ENCODE results near the gene NOP16. TPM values are rescaled to one million over a fixed set of nuclear protein-coding genes. Genes with fewer than 3 reads are reported as not detected.
A peak's percentile ranks its signal among the peaks of the same experiment; 100 is the strongest.

Gene NOP16
- total RNA-seq, 1 donor from 2014 or later: 65.1 TPM

DNA sequence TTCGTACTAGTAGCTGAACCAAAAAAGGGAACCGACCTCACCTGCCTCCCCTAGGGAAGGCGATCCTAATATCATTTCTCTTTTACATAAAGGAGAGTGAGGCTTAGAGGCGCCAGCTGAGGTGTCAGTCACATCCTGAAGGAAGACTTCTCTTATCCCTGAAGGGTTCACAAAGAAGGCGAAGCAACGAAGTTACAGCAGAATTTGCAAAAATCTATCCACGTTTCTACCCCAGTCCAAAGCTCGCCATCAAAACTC, 26.2 kb downstream of the NOP16 start:
- Mint-ChIP-seq H3K27me3 (no peaks in the 10 kb centered on the region), H3K27ac (peak overlapping the region; percentile 98), H3K4me1 (peaks cover 29% of the 10 kb centered on the region), H3K4me3 (peak overlapping the region; percentile 99), H3K9me3 (no peaks in the 10 kb centered on the region), H3K36me3 (ENCODE audit: low read depth) (peaks cover 31% of the 10 kb centered on the region)
- intact Hi-C loops (cut with micrococcal nuclease): loop anchor here (1.0 kb wide), 1 partner anchor 11 kb away; no protein-coding TSS in a partner anchor
- peak; percentile 49 for ATAC-seq (ENCODE audit: low read depth)
- POLR2A ChIA-PET: interaction anchor here (0.8 to 3.2 kb wide), 15 partner anchors 8 to 1842 kb away, joined by 3 to 45 read pairs (median 6); partner anchors contain the start of genes FAF2, HIGD2A, HNRNPAB and NOP16
- no peak for DNase-seq
- CTCF ChIA-PET: interaction anchor here (0.8 to 1.3 kb wide), 4 partner anchors 15 to 632 kb away, joined by 3 read pairs; no protein-coding TSS in a partner anchor
- TF ChIP-seq, protein P1, sequence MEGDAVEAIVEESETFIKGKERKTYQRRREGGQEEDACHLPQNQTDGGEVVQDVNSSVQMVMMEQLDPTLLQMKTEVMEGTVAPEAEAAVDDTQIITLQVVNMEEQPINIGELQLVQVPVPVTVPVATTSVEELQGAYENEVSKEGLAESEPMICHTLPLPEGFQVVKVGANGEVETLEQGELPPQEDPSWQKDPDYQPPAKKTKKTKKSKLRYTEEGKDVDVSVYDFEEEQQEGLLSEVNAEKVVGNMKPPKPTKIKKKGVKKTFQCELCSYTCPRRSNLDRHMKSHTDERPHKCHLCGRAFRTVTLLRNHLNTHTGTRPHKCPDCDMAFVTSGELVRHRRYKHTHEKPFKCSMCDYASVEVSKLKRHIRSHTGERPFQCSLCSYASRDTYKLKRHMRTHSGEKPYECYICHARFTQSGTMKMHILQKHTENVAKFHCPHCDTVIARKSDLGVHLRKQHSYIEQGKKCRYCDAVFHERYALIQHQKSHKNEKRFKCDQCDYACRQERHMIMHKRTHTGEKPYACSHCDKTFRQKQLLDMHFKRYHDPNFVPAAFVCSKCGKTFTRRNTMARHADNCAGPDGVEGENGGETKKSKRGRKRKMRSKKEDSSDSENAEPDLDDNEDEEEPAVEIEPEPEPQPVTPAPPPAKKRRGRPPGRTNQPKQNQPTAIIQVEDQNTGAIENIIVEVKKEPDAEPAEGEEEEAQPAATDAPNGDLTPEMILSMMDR (IDR thresholded peaks at IDR 0.05): no peak

DNA sequence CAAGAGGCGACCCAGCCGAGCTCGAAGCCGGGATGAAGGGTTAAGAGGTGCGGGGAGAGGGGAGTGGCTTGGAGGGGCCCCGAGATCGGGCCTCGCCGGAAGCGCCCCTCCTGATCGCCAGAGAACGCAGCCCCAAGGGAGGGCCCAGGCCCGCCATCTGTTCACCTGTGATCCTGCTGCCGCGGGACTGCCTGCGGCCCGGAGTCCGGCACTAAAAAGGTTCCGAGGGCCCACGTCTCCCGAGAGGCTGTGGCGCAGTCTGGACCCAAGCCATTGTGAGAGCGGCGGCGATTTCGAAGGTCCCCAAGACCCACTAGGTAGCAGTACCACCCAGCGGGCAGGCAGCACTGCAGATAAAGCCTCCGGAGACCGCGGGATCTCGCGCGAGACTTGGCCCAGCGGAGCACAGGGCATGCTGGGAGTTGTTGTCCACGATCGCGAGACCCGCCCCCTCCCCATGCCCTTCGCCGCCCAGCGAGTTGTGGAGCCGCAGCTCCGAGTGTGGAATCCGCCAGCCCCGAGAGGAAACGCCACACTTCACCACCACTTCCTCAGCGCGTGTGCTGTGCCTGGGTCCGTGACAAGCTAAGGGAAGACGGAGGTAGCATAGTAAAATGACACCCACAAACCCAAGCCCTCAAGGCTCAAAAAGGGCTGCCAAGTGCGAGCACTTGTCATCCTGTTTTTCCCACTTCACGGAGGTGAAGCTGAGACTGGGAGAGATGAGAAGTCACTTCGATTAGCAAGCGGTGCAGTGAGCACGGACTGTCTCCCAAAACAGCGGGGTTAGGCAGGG, 26.8 kb downstream of the NOP16 start, which contains the start of gene KIAA1191:
Gene KIAA1191, minus strand, starts transcription at position 328 of the 796 bp plus-strand sequence. CDS start 2,256 bp downstream, outside the sequence.
- CTCF ChIA-PET: interaction anchor here (0.8 to 1.4 kb wide), 6 partner anchors 16 to 632 kb away, joined by 3 to 4 read pairs (median 3); no protein-coding TSS in a partner anchor
- ATAC-seq (ENCODE audit: low read depth) (peak; percentile 87), DNase-seq (peak; percentile 86)
- POLR2A ChIA-PET: interaction anchor here (0.6 to 3.2 kb wide), 17 partner anchors 9 to 1843 kb away, joined by 3 to 45 read pairs (median 6); partner anchors contain the start of genes FAF2, HIGD2A, HNRNPAB and NOP16
- TF ChIP-seq, protein P1 (IDR thresholded peaks at IDR 0.05): no peak
- H3K9me3 Mint-ChIP-seq: no peaks in the 10 kb centered on the region
- H3K4me1 Mint-ChIP-seq: peaks cover 28% of the 10 kb centered on the region
- no peaks in the 10 kb centered on the region for H3K27me3 Mint-ChIP-seq
- H3K4me3 Mint-ChIP-seq: peak within 1 kb of the TSS; percentile 99
- intact Hi-C loops (cut with micrococcal nuclease): loop anchor here (1.0 kb wide), 5 partner anchors 12 to 126 kb away; partner anchors contain the start of genes CLTB, FAF2, HIGD2A and NOP16
- peak within 1 kb of the TSS; percentile 98 for H3K27ac Mint-ChIP-seq
- peaks cover 34% of the 10 kb centered on the region for H3K36me3 Mint-ChIP-seq (ENCODE audit: low read depth)

DNA sequence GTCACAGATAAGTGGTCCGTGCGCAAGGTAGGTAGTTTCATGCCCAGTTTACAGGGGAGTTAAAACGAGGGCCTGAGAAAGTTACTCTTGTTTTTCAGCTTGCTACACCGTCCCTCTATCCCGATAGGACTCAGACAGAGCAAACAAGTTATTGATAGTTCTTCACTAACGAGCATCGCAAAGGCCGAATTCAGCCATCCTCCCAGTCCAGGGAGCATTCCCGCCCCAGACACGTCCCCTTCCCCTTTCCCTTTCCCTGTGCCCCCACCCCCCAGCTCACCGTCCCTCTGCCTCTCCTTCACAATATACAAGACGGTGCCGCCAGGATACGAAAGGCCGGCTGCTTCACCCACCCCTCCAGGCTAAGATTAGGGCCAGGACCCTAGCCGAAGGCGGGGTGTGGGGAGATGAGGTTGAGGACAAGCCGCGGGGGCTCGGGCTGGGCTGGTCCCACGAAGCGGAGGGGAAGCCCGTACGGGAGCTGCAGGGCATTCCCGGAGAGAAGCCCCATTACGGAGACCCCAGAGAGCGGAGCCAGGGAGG, 27.4 kb downstream of the NOP16 start:
- POLR2A ChIA-PET: interaction anchor here (0.6 to 3.2 kb wide), 14 partner anchors 9 to 286 kb away, joined by 3 to 45 read pairs (median 6); partner anchors contain the start of genes FAF2, HIGD2A, NOP16 and RNF44
- Mint-ChIP-seq H3K27me3 (no peaks in the 10 kb centered on the region), H3K27ac (peak overlapping the region; percentile 98), H3K9me3 (no peaks in the 10 kb centered on the region), H3K36me3 (ENCODE audit: low read depth) (peaks cover 37% of the 10 kb centered on the region), H3K4me3 (peak overlapping the region; percentile 99), H3K4me1 (peaks cover 26% of the 10 kb centered on the region)
- TF ChIP-seq, protein P1 (IDR thresholded peaks at IDR 0.05): no peak
- no peak for ATAC-seq (ENCODE audit: low read depth)
- no peak for DNase-seq
- intact Hi-C loops (cut with micrococcal nuclease): loop anchor here (1.0 kb wide), 4 partner anchors 27 to 126 kb away; partner anchors contain the start of genes CLTB, FAF2, HIGD2A and NOP16
- CTCF ChIA-PET: interaction anchor here (1.2 to 1.4 kb wide), 2 partner anchors 31 to 286 kb away, joined by 3 to 4 read pairs; no protein-coding TSS in a partner anchor

DNA sequence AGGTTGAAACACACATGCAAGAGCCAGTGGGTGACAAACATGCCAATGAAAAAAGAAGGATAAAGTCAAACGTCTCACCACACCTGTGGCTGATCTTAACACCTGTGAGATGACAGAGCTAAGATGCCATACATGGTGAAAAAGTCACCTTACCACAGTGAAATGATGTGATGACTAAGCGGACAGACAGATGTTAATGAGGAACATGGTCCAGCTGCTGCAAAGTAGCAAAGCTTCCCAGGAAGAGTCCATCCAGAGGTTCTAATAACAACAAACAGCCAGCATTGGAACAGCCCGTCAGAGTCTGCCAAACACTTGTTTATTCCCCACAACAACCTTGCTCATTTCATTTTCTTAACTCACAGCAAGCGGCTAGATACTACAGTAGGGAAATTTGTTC, 28.7 kb downstream of the NOP16 start:
- peaks cover 28% of the 10 kb centered on the region for H3K4me1 Mint-ChIP-seq
- peaks cover 49% of the 10 kb centered on the region for H3K36me3 Mint-ChIP-seq (ENCODE audit: low read depth)
- no peaks in the 10 kb centered on the region for H3K9me3 Mint-ChIP-seq
- TF ChIP-seq, protein P1 (IDR thresholded peaks at IDR 0.05): no peak
- POLR2A ChIA-PET: interaction anchor here (1.1 to 3.2 kb wide), 2 partner anchors 28 to 89 kb away, joined by 6 to 45 read pairs; partner anchors contain the start of genes HIGD2A and NOP16
- no peaks in the 10 kb centered on the region for H3K27me3 Mint-ChIP-seq
- peak overlapping the region; percentile 53 for H3K4me3 Mint-ChIP-seq
- CTCF ChIA-PET: no interaction called here
- H3K27ac Mint-ChIP-seq: peak overlapping the region; percentile 9
- no peak for ATAC-seq (ENCODE audit: low read depth)
- intact Hi-C loops (cut with micrococcal nuclease): no loop called here
- DNase-seq: no peak

Data from activated B cell treated with CpG ODN at 0.5 μM for 24 hours (primary cell).